Loucy (cell line): ENCODE data around the gene TMCC3.

ENCODE experiments used
- H2AFZ ChIP-seq: fragments of 200-600 bp; sonication (generic); 2 replicates; pipeline ENCODE4 v1.6.0; 2016; ENCODE audit warnings: antibody characterized with exemption, mild to moderate bottlenecking, low read length, moderate library complexity
- H3F3A ChIP-seq: fragments of 200-600 bp; 2 replicates; pipeline ENCODE4 v1.6.0; 2016; ENCODE audit warnings: antibody characterized with exemption, low read depth, mild to moderate bottlenecking
- H3K27me3 ChIP-seq: fragments of 200-600 bp; sonication (generic); 2 replicates; pipeline ENCODE4 v1.6.1; 2014; ENCODE audit warnings: low read length, mild to moderate bottlenecking; ENCODE audit not compliant: insufficient read depth, poor library complexity, severe bottlenecking
- H3K36me3 ChIP-seq: fragments of 200-600 bp; sonication (generic); 2 replicates; pipeline ENCODE4 v1.6.1; 2016; ENCODE audit warnings: low read length; ENCODE audit not compliant: insufficient read depth
- H3K4me1 ChIP-seq: fragments of 200-600 bp; sonication (generic); 2 replicates; pipeline ENCODE4 v1.5.1; 2014; ENCODE audit warnings: low read length, mild to moderate bottlenecking; ENCODE audit not compliant: insufficient read depth, poor library complexity, severe bottlenecking
- H3K4me2 ChIP-seq: fragments of 200-600 bp; sonication (generic); 2 replicates; pipeline ENCODE4 v1.6.0; 2014; ENCODE audit warnings: antibody characterized with exemption, low read length, low read depth, mild to moderate bottlenecking; ENCODE audit not compliant: poor library complexity, severe bottlenecking
- H3K4me3 ChIP-seq: fragments of 200-600 bp; sonication (generic); 2 replicates; pipeline ENCODE4 v1.5.1; 2014; ENCODE audit warnings: low read length, mild to moderate bottlenecking, mixed read lengths; ENCODE audit not compliant: poor library complexity, severe bottlenecking
- H3K79me2 ChIP-seq: fragments of 200-600 bp; sonication (generic); 2 replicates; pipeline ENCODE4 v1.6.1; 2014; ENCODE audit warnings: low read length; ENCODE audit not compliant: insufficient read depth
- H3K9ac ChIP-seq: fragments of 200-600 bp; sonication (generic); 2 replicates; pipeline ENCODE4 v1.6.0; 2014; ENCODE audit warnings: mild to moderate bottlenecking, low read depth, low read length, moderate library complexity; ENCODE audit not compliant: poor library complexity, severe bottlenecking
- H3K9me2 ChIP-seq: fragments of 200-600 bp; sonication (generic); replicated peaks from 2 replicates; pipeline ENCODE4 v1.6.1; 2016; ENCODE audit warnings: low read depth, low read length, mixed read lengths
- H3K9me3 ChIP-seq: fragments of 200-600 bp; sonication (generic); 2 replicates; pipeline ENCODE4 v1.6.1; 2014; ENCODE audit warnings: mild to moderate bottlenecking, antibody characterized with exemption, low read length, low read depth; ENCODE audit not compliant: insufficient read depth
- H4K20me1 ChIP-seq: fragments of 200-600 bp; sonication (generic); 2 replicates; pipeline ENCODE4 v1.6.0; 2014; ENCODE audit warnings: antibody characterized with exemption, low read length, mild to moderate bottlenecking; ENCODE audit not compliant: insufficient read depth, poor library complexity, severe bottlenecking
- EZH2phosphoT487 ChIP-seq: fragments of 200-600 bp; IDR thresholded peaks from 2 replicates; pipeline ENCODE4 v1.6.1; 2018; ENCODE audit warnings: antibody characterized with exemption, mild to moderate bottlenecking, moderate library complexity, borderline replicate concordance
- TF ChIP-seq, protein P1 (sequence below): fragments of 200-600 bp; sonication (generic); conservative IDR thresholded peaks from 2 replicates; pipeline ENCODE4 v1.5.1; 2014; ENCODE audit warnings: mild to moderate bottlenecking, antibody characterized with exemption, low read length

TMCC3 gene

DNA sequence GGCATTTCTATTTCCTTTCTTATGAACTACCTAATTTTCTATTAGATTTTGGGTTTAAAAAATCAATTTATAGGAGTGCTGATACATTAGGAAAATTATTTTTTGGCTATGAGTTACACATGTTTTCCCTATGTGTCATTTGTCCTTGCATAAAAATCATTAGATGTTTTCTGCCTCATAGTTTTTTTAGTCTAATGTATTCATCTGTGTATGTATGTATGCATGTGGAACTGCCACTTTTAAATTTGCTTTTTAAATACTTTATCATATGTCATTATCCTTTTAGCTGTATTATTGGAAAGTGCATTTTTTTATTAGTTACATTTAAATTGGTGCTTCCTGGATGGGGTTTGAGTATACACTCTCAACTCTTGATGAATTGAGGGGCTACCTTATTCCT, 112.0 kb downstream of the TMCC3 start:
- Histone ChIP-seq H3K9me2 (no peaks in the 10 kb centered on the region), H3K27me3 (no peaks in the 10 kb centered on the region), H3K9ac (no peak overlapping the region), H3K9me3 (no peaks in the 10 kb centered on the region), H2AFZ (no peak overlapping the region), H3K36me3 (no peaks in the 10 kb centered on the region), H3F3A (no peaks in the 10 kb centered on the region), H3K4me1 (no peaks in the 10 kb centered on the region), H3K4me3 (no peak overlapping the region), H3K4me2 (no peak overlapping the region), H4K20me1 (no peaks in the 10 kb centered on the region), H3K79me2 (no peaks in the 10 kb centered on the region)
- no peak for TF ChIP-seq EZH2phosphoT487

DNA sequence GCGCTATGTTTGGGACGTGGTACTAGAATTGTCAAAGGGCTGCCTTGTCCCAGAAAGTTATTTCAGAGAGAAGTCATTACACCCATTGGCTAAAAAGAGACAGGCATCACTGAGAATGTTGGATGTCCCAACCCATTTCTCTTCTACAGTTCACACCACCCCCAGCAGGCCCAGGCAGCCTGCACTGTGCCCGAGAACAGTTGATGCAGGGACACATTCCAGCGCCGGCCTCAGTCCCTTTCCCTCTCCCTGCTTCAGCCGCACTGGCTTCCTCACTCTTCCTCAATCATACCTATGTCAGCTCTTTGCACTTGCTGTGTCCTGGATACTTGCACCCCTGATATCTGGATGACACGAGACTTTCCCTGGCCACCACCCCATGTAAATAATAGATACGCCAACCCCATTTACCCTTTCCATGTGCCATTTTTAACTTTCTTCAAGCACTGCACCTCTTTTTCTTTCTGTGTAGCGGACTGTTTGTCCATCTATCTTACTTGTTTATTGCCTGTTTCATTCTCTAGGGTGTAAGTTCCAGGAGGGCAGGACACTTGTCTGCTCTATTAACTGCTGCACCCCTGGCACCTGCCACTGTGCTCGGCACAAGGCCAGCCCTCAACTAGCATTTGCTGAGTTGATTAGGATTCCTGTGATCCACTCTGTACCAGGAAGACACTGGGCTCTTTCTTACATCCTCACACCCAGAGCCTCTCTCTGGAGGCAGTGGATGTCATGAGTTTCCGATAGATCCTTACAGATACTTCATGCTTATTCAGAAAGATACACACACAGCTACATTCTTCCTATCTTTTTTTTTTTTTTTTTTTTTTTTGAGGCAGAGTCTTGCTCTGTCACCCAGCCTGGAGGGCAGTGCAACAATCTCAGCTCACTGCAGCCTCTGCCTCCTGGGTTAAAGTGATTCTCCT, 114.1 kb downstream of the TMCC3 start:
- Histone ChIP-seq H2AFZ (no peak overlapping the region), H3K4me3 (no peak overlapping the region), H3K9me2 (no peaks in the 10 kb centered on the region), H3K27me3 (no peaks in the 10 kb centered on the region), H3K9ac (no peak overlapping the region), H3K36me3 (no peaks in the 10 kb centered on the region), H3K9me3 (no peaks in the 10 kb centered on the region), H3K4me2 (no peak overlapping the region), H4K20me1 (no peaks in the 10 kb centered on the region), H3K4me1 (no peaks in the 10 kb centered on the region), H3K79me2 (no peaks in the 10 kb centered on the region), H3F3A (no peaks in the 10 kb centered on the region)
- TF ChIP-seq, protein P1, sequence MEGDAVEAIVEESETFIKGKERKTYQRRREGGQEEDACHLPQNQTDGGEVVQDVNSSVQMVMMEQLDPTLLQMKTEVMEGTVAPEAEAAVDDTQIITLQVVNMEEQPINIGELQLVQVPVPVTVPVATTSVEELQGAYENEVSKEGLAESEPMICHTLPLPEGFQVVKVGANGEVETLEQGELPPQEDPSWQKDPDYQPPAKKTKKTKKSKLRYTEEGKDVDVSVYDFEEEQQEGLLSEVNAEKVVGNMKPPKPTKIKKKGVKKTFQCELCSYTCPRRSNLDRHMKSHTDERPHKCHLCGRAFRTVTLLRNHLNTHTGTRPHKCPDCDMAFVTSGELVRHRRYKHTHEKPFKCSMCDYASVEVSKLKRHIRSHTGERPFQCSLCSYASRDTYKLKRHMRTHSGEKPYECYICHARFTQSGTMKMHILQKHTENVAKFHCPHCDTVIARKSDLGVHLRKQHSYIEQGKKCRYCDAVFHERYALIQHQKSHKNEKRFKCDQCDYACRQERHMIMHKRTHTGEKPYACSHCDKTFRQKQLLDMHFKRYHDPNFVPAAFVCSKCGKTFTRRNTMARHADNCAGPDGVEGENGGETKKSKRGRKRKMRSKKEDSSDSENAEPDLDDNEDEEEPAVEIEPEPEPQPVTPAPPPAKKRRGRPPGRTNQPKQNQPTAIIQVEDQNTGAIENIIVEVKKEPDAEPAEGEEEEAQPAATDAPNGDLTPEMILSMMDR, result no peak
- TF ChIP-seq EZH2phosphoT487, result no peak

DNA sequence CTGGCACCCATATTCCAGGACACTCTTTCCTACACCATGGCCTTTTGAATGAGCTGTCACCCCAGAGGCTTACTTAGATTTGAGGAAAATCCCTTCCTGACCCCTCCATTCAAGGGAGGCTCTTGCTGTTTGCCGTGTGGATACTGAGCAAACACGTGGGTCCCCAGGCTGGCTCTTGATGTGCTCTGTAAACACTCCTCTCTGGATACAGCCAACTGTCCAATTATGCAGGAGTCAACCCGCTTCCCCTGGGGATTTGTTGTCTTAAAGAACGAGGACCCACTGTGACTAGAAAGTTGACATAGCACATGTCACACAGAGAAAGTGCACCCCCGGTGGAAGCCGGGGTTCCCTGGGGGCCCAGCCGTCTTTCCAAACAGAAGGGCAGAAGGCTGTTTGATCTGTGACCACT, 114.8 kb downstream of the TMCC3 start:
- Histone ChIP-seq H3K4me2 (no peak overlapping the region), H3K9ac (no peak overlapping the region), H2AFZ (no peak overlapping the region), H3K4me3 (no peak overlapping the region), H3K9me3 (no peaks in the 10 kb centered on the region), H3K4me1 (no peaks in the 10 kb centered on the region), H3K79me2 (no peaks in the 10 kb centered on the region), H3K36me3 (no peaks in the 10 kb centered on the region), H3F3A (no peaks in the 10 kb centered on the region), H3K27me3 (no peaks in the 10 kb centered on the region), H4K20me1 (no peaks in the 10 kb centered on the region), H3K9me2 (no peaks in the 10 kb centered on the region)
- TF ChIP-seq EZH2phosphoT487, result no peak

DNA sequence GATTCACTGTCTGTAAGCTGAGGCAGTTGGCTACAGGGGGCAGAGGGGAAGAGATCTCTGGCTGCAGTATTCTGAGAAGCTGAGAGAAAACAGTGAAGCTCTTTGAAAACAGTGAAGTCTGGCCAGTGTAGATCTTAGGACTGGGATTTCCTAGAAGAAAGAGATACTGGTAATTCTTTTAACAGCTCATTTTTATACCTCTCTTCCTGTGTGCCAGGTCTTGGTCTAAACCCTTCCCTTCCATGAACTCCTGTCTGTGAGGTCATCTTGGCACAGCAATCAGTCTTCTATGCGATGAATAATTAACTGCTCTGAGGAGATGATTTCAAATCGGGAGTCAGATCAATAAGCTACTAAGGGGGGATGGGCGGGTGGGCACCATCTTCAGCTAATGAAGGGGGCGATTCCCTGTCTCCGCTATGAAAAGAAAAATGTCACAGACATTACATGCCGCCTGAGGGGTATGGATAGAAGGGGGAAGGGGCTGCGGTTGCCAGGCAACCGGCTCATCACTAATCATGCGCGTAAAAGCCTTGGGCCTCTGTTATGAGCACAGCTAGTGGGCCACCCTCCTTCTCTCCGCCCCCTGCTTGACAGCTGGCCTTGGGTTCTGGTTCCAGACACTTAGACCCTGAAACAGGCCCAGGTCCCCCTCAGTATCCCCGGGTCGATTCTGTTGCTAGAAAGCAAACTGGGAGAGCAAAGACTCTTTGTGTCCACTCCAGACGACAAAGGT, 115.4 kb downstream of the TMCC3 start:
- TF ChIP-seq EZH2phosphoT487, result no peak
- TF ChIP-seq, protein P1, result no peak

More for the DNA sequence above, 115.4 kb downstream of the TMCC3 start:
- Histone ChIP-seq H3K79me2 (no peaks in the 10 kb centered on the region), H3K27me3 (no peaks in the 10 kb centered on the region), H3K4me3 (no peak overlapping the region), H3K4me2 (no peak overlapping the region), H2AFZ (0 out of 2 replicates have a peak overlapping the region, but pooled peaks have one; percentile 70), H3K36me3 (no peaks in the 10 kb centered on the region), H3K9ac (no peak overlapping the region), H4K20me1 (no peaks in the 10 kb centered on the region), H3F3A (no peaks in the 10 kb centered on the region), H3K4me1 (no peaks in the 10 kb centered on the region), H3K9me2 (no peaks in the 10 kb centered on the region), H3K9me3 (no peaks in the 10 kb centered on the region)
